GM21447 (cell line): ENCODE measurements around the gene CACNA2D1.
"Not testable (repeated sequence)": the region's sequence is repeated elsewhere in the genome, so short reads cannot be mapped to it uniquely, and the experiment has no call there.

Source experiments
- ATAC-seq: cut with Tn5 transposase; IDR thresholded peaks from one replicate; pipeline ENCODE4 v1.9.1; 2021; ENCODE audit not compliant: unreplicated experiment

CACNA2D1 gene

DNA sequence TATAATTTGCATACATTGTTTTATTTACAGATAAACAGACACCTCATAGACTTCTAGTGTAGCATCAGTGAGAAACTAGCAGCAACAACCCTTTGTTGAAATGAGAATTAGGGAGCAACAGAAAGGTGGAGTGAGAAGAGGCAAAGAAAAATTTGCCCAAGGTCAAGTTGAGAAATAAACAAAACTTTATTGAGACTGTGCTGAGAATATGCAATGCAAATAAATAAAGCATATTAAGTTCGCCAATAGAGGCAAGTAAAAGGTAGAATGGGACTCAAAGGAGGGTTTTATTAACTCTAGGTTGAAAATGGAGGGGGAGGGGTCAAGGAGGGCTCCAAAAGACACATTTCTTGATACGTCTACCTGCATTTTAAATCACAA, 49.7 kb downstream of the CACNA2D1 start:
- no peak for ATAC-seq

DNA sequence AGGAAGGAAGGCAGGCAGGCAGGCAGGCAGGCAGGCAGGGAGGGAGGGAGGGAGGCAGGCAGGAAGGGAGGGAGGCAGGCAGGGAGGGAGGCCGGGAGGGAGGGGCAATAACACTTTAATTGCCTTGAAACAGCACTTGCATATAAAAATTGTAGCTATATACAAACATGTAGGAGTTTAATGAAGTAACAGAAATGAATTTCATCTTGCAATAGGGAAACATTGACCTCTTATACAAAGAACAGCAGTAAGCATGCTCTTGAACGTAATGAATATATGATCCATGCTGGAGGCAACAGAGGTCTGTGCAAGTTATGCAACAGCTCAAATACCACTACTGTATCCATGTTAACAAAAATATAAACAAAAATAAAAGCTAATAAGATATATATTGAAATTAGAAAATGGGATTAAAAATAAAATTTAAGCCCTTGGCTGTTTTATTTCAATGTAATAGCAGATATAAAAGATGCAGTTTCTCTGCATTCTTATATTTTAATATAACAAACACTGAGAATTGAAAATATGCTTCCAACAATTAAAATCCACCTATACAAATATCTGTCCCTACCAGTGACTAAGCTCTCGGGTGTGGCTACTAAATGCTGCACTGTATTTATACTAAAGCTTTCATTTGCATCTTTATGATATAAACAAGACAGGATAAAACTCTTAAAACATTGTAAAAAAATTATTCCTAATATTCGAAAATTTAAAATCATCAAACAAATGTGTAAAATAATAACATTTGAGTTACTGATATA, 50.3 kb downstream of the CACNA2D1 start:
- no peak for ATAC-seq

DNA sequence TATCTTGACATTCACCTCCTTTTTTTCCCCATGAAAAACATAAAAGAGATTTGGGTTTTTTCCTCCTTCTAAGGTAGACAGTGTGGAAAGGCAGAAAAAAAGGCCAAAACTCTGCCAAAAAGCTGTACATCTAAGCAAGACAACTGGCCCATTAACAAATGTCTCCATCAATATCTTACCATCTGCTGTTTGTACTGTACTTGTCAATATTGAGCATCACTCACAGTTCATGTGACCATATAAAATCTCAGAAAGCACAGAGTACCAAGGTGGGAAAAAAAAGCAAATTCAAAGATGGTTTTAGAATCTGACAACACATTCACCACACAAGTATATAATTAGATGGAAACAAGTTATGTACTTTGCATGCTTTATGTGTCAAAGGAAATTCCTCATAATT, 52.6 kb downstream of the CACNA2D1 start:
- ATAC-seq, result no peak

DNA sequence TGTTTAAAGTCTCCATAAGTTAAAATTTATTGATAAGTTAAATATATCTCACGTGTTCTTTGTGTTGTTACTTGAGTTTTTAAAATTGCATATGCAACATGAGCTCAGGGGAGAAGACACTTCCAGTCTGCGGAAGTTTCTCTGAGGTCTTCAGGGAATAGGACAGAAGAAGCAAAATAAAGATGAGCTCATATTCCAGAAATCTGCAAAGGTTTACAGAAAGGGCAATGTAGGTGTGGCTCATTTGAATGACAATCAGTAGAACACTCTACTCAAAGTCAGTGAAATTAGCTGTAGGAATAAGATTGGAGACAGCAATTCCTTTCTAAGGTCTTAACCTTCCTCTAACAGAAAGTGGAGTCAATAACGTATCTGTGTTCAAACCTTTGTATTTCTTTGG, 53.7 kb downstream of the CACNA2D1 start:
- no peak for ATAC-seq

DNA sequence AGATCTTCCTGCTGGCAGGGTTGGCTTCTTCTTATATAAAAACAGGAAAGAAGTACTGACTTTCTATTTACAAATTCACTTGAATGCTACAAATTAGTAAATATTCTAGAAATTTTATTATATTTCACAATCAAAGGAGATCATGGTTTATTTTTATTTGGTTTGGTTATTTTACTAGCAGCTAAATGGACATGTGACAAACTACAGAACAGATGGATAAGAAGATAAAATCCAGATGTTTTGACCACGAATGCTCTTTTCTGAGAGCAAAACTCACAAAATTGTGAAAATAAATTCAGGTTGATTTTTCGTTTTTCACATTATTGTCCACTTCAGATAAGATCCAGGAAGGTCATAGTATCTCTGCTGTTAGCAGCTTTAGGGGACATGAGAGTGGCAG, 55.4 kb downstream of the CACNA2D1 start:
- no peak for ATAC-seq

DNA sequence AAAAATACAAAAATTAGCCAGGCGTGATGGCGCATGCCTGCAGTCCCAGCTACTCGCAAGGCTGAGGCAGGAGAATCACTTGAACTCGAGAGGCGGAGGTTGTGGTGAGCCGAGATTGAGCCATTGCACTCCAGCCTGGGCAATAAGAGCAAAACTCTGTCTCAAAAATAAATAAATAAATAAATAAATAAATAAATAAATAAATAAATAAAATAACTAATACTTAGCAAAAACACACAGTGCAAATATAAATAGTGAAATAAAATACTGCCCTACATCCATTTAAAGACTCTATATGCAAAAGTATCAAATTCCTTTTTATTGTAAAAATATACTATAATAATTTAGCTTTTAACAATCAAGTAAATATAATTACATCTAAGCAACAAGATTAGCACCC, 57.0 kb downstream of the CACNA2D1 start:
- ATAC-seq, result not testable (repeated sequence)

DNA sequence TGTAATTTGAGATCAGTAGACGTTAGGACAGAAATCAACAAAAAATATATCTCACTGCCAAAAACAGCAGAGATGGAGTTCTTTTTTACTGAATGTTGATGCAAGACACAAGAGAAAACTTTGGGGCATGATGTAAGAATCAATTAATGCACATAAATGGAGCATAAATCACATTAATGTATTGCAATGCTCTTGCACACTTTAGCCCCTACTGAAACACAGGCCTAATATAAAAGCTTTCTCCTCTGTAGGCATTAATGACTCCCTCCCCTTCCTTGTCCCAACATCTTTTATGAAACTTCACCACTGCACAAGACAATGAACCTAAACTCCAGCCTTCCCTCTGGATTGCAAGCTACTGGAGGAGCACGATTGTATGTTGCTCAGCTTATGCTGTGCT, 58.8 kb downstream of the CACNA2D1 start:
- no peak for ATAC-seq

DNA sequence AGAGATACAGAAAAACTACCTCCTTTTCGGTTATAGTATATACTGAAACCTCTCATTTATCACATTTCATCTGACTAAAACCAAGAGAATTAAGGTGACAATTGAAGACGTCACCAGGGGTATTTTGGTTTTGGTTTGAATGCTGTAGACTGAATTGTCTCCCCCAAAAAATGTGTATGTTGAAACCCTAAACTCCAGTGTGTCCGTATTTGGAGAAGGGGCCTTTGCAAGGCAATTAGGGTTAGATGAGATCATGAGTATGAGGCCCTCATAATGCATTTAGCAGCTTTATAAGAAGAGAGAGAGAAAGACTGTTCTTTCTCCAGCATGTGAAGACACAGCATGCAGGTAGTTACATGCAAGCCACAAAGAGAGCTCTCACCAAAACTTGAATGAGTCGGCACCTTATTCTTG, 59.5 kb downstream of the CACNA2D1 start:
- ATAC-seq, result no peak

DNA sequence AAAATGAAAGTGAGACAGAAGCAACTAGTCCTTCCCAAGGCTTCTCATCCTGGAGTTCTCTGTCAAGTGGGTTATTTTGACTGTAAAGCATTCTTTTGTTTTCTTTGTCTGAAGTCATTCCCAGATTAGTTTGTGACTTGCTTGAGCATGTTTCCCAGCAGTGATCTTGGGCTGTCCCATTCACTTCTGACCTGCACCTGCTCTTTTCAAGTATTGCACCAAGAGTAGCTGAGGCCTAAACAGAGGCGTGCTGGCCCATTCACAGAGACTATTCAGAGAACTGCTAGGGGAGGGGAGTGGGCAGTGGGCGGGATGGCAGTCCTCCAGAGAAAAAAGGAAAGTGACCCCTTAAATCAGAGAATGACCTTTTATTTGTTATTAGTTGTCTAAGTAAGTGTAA, 61.3 kb downstream of the CACNA2D1 start:
- ATAC-seq, result no peak

DNA sequence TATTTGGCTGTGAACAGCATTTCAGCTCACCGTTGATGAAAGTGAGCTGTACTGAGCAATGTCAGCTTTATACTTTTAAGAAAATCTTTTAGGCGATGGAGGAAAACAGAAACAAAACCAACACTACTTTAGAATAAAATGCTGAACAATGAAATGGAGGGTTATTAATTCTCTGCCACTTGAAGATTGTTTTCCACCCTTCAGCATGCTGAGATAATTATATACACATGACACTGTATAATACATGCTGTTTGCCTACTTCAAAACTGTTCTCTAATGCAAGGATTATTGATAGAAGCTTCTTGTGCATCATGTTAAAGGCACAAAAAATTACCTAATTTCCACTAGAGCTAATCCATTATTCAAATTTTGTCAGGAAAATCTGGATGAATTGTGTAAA, 66.8 kb downstream of the CACNA2D1 start:
- ATAC-seq, result no peak

DNA sequence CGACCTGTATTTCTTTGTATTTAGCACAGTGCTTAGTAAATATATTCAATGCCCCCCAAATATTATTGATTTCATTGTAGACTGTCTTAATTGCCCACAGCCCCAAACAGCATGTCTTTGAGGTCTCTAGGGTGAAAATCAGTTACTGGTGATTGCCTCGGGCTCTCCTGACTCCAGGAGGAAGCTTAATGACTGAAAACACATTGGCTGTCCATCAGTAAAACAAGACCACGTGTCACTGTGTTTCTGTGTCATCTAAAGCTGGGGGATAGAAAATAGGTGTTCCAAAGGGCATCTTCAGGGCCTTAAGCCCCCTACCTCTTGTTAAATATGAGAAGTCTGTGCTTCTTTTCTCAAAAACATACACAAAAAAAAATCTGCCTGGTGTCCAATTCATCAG, 67.9 kb downstream of the CACNA2D1 start:
- no peak for ATAC-seq

DNA sequence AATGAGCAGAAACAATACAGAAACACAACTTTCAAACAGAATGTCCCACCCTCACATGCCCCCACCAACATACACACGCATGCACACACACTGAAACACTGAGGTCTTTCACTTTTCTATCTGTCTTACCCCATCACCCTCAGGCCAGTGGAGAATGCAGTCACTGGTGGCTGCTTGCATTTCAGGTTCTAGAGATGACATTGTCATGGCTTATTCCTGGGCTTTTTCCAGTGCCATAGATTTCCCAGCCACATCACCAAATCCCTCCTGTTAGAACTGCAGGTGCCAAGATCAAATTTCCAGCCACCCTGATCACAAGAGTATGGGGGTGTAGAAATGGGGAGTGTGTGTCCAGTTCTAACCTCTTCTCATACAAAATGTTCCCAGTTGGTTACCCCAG, 68.4 kb downstream of the CACNA2D1 start:
- ATAC-seq, result no peak

DNA sequence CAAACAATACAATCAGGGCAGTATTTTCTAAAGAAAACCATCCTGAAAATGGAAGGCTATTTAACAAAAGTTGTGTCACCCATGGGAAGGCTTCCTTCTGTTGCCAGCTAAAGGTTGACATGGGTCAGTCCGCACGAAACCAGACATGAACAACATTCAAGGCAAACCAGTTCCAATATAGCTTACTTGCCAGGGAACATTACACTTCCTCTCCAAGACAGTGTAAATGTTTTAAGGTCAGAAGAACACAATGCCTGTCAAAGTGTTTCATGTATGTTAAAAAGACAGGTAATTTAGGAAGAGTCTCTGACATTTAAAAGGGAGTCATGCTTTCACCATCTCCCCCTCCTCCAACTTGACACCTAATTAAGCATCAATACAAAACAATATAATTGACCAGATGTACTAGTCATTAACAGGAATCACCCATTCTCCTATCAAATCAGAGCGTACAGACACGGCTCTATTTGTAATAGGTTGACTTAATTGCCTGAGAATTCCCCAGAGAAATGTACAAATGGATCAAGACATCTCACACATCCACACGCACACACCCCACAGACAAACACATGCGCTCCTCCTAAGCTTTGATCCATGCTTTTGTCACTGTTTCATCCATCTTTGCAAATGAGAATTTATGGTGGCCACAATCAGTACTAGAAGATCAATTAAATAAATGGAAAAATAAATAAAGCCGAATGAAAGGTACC, 69.5 kb downstream of the CACNA2D1 start:
- ATAC-seq, result no peak

DNA sequence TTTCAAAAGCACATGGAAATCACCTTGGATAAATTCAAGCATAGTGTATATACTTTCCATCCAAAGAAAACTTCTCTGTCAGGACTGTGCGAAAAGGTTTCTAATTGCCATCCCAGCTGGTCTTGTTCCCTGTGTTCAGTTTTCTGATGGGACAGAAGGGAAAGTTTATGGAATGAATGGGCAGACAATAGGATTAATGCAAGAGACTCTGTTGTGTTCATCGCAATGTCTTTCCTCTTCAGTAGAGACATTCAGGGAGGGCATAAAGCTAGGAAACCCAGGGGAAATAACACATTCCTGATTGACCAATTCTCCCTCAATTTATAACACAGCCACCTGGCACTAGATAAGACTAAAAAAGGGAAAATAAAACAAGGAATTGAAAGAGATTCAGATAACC, 78.9 kb downstream of the CACNA2D1 start:
- no peak for ATAC-seq

DNA sequence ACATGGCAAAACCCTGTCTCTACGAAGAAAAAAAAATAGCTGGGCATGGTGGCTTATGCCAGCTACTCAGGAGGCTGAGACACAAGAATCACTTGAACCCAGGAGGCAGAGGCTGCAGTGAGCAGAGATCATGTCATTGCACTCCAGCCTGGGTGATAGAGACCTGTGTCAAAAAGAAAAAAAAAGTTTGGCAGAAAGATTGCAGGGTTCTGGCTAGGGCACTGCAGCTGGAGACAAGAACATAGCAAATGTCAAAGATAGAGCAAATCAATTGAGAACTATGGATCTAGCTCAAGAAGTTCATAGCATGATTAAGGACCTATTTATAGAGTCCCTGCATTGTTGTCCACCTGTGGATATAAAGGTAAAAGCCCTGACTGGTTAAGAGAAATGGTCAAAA, 79.5 kb downstream of the CACNA2D1 start:
- no peak for ATAC-seq

DNA sequence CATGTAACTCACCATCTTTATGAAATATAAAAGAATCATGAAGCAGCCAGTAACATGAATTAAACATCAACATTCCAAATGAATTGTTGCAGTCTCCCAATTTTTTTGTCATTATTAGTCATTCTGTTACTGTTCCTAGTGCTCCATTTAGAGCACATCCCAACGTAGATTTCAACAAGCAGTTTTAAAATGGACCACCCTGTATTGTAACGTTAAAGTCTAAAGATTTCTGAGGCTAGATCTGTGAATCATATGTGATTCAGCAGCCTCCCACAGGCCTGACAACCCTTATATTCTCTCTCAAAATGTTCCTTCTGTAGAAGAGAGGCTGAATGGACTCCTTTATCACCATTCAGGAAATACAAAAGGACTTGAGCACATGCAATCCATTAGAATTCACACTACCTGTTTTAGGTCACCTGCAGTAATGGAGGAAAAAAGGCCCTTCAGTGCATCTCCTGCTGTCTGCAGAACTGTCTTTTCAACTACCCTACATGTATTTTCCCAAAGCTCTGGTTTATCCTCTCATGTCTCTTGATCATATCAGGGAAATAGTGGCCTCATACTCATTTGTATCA, 81.4 kb downstream of the CACNA2D1 start:
- no peak for ATAC-seq

DNA sequence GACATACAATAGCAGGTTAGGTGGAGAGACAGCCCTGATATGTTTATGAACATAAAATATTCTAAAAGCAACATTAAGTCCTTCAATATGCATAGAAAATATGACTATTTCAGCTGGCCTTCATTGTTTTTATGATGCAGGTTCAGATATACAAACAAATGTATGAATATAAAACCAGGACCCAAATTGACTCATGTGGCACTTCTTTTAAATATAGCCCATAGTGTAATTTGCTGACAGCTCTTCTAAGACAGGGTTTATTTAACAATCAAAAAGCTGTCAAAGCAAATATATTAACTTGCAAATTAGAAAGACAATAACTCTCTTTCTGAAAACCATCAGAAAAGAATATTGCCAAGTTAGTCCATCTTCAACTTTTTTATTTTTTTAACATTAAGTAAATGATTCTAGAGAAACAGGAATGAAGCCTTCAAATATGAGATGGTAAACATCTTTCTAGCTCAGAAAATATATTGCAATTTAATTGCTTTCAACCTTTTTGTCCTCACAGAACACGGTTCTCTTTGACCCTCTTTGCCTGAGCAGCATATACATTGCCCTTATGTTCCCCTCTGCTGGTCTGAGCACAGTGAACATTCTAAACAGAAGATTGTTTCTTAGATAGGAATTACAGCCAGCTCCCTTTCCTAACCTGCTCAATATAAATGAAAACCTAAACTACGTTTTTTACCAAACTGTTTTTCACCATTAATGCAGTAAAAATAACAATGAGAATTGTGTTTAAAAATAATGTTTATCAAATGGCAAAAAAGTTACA, 82.8 kb downstream of the CACNA2D1 start:
- no peak for ATAC-seq

DNA sequence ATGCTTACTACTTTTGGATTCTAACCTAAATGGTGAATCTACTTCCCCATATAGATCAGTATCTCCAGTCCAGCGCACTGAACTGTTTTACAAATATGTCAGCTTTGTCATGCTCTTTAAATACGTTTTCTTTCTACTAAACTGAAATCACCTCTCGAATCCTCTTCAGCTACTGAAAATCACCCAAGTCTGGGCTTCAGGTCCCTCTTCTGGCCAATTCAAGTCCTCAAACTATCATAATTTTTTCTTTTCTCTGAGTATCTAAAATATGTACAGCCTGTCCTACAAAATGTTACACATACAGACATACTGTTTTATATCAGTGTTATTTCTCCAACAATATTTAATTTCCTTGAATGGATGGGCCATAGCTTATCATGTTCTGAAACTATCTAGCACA, 84.2 kb downstream of the CACNA2D1 start:
- no peak for ATAC-seq

DNA sequence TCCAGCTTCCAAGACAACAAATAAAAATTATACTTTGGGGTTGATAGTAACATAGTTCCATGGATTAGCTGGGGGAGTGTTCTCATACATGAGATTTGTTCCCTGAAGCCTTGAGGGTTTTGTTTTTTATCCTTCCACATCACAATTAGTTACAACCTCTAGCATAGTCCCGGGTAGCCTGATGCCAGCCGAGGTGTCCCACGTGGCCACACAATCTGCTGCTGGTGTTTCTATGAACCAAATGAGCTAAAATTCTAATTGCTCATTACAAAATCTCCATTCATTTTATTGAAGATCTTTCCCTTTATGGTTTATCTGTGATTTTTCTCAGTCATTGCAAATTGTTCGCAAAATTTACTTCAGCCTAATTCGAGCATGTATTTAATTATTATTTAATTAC, 84.7 kb downstream of the CACNA2D1 start:
- ATAC-seq, result no peak

DNA sequence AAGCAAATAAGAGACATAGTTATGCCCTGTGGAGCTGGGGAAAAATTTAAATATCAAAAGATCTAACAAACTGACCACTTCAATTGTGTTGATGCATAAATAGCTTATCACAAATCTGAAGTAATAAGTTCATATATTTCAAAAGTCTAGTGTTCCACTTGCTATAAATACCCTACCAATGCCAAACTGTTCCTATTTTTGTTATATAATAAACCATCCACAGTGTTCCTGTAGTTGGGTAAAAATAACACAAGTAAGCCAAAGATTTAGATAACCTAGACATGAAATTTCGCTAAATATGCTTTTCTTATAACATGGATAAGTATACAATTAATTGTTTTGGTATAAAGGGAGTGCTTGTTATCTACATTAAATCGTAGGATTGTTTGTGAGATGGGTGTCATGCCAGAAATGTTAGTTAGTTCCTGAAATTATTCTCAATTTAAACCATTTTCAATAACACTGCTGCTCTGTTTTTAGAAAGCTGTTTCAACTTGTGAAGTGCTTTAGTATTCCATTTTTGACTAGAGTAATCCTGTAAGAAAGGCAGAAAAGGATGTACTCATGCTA, 85.5 kb downstream of the CACNA2D1 start:
- ATAC-seq, result no peak

DNA sequence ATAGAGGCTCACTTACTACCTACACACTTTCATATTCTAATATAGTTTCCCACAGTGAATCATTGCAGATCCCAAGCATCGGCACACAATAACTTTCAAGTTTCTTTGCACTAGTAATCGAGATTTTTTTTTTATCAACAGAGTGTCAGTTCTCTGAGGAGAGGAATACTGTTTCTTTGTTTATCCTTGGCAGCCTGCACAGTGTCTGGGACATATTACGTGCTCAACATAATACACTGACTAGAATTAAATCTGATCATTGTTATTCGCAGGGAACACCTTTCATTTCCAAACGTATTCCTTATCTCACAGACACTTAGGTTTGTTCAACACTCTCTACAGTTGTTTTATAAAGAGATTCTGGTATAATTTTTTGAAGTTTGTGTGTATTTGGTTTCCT, 95.3 kb downstream of the CACNA2D1 start:
- no peak for ATAC-seq
